ENCODE measurements around the gene TDRD15. TPM values are rescaled to one million over a fixed set of nuclear protein-coding genes. Genes with fewer than 3 reads are reported as not detected.
"Not testable (repeated sequence)": the region's sequence is repeated elsewhere in the genome, so short reads cannot be mapped to it uniquely, and the experiment has no call there.

TDRD15 gene
- total RNA-seq: under 1 TPM; 0.07 to 0.14 TPM

- peaks cover 0 to 2% of the 10 kb centered on the region in 2 donors for H3K27me3 Mint-ChIP-seq
- DNase-seq (ENCODE audit: low spot score): no peak
- no peaks in the 10 kb centered on the region for H3K36me3 Mint-ChIP-seq
- ATAC-seq: peak in 1 of 2 donors; percentile 71
- no peak within 1 kb of the TSS for H3K4me3 Mint-ChIP-seq
- no peak within 1 kb of the TSS for H3K27ac Mint-ChIP-seq
- peaks cover 0 to 5% of the 10 kb centered on the region in 2 donors for H3K4me1 Mint-ChIP-seq (ENCODE audit: low read depth in 2 of 2)
- H3K9me3 Mint-ChIP-seq: peaks cover 4% of the 10 kb centered on the region
These were observed at the start of gene TDRD15 for GRCh38 chr2:21123473-21124393. Gene TDRD15, plus strand, starts transcription at chr2:21123968. Its CDS starts 13,500 bp downstream, at chr2:21137468.

DNA sequence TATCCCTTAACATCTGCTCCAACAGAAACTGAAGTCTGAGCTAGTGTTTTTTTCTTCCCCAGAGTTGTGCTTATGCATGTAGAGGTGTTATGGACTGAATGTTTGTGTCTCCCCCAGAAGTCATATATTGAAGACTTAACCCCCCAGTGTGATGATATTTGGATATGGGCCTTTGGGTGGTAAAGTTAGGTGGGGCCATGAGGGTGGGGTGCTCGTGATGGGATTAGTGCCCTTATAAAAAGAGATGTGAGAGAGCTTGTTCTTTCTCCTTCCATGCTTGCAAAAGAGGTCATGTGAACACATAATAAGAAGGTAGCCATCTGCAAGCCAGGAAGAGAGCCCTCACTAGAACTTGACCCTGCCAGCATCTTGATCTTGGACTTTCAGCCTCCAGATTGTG lies 45.5 kb upstream of the TDRD15 start:
- Mint-ChIP-seq H3K27me3 (peaks cover 0 to 2% of the 10 kb centered on the region in 2 donors), H3K4me3 (no peak overlapping the region), H3K36me3 (no peaks in the 10 kb centered on the region), H3K4me1 (ENCODE audit: low read depth in 2 of 2) (no peaks in the 10 kb centered on the region), H3K9me3 (no peaks in the 10 kb centered on the region), H3K27ac (no peak overlapping the region)
- ATAC-seq (no peak), DNase-seq (ENCODE audit: low spot score) (no peak)

DNA sequence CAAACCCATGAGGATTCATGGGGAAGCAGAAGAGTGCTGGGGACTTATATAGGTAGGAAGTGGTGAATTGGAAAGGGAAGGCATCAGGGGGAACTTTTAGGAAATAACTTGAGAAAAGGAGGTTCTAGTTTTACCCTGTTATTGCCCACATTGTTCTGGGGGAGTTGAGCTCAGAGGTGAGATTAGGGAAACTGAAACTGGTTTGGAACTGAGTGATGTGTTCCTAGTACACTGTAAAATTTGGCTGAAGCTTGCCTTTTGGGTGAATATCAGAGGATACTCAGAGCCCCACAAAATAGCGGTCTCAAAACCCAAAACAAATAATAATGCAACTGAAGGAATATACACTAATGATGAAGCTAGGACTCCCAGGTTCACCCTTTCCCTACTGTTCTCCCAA lies 40.3 kb upstream of the TDRD15 start:
- H3K27me3 Mint-ChIP-seq: peaks cover 0 to 2% of the 10 kb centered on the region in 2 donors
- no peaks in the 10 kb centered on the region for H3K4me1 Mint-ChIP-seq (ENCODE audit: low read depth in 2 of 2)
- no peaks in the 10 kb centered on the region for H3K9me3 Mint-ChIP-seq
- H3K36me3 Mint-ChIP-seq: no peaks in the 10 kb centered on the region
- H3K27ac Mint-ChIP-seq: no peak overlapping the region
- no peak overlapping the region for H3K4me3 Mint-ChIP-seq
- DNase-seq (ENCODE audit: low spot score): no peak
- no peak for ATAC-seq

DNA sequence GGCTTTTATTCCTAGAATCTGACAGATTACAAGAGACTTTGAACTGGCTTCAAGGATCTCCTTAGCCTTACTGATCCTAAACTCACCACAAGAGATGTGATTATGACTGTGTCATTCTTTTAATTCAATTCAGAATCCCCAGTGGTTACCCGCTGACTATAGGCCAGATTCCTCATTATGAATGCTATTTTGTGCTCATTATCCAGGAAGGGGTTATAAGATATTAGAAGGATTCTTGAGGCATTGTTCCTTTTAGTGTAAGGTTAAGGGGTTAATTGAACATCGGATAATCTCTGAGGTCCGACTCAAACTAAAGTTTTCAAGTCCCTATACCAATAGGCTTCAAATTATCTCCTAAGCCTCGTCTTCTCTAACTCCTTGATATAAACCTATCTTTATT lies 39.4 kb upstream of the TDRD15 start:
- DNase-seq (ENCODE audit: low spot score): no peak
- Mint-ChIP-seq H3K9me3 (no peaks in the 10 kb centered on the region), H3K27ac (no peak overlapping the region), H3K36me3 (no peaks in the 10 kb centered on the region), H3K4me1 (ENCODE audit: low read depth in 2 of 2) (no peaks in the 10 kb centered on the region), H3K27me3 (peaks cover 0 to 2% of the 10 kb centered on the region in 2 donors), H3K4me3 (no peak overlapping the region)
- ATAC-seq: no peak

DNA sequence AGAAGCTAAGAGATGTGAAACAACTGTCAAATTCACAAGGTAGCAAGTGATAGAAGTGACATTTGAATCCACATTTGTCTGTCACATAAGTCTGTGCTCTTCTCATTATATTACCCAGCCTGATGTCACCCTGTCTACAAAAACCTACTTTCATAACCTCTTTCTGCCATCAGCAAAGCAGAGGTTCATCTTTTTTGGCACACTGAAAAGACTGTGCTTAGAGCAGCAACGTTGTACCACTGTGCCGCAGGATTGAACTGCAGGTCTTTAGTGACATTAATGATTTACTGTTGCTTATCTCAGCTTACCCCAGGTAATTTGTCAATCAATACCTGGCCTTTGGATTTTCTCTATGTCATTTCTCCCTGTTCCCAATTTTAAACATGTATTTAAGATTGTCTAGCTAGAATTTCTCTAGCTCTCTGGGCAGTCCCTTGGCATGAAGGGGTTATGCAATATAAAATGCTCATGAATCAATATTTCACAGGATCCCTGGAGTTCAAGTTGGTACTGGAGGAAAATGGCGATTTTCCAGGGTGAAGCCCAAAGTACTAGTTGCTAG lies 31.4 kb upstream of the TDRD15 start:
- no peak overlapping the region for H3K27ac Mint-ChIP-seq
- no peak overlapping the region for H3K4me3 Mint-ChIP-seq
- DNase-seq (ENCODE audit: low spot score) (no peak), ATAC-seq (no peak)
- no peaks in the 10 kb centered on the region for H3K36me3 Mint-ChIP-seq
- no peaks in the 10 kb centered on the region for H3K4me1 Mint-ChIP-seq (ENCODE audit: low read depth in 2 of 2)
- no peaks in the 10 kb centered on the region for H3K9me3 Mint-ChIP-seq
- H3K27me3 Mint-ChIP-seq: peaks cover 0 to 3% of the 10 kb centered on the region in 2 donors

GRCh38 chr2:21095178-21095577 lies 28.6 kb upstream of the TDRD15 start:
- Mint-ChIP-seq H3K27ac (no peak overlapping the region), H3K9me3 (no peaks in the 10 kb centered on the region), H3K4me3 (no peak overlapping the region), H3K4me1 (ENCODE audit: low read depth in 2 of 2) (no peaks in the 10 kb centered on the region), H3K36me3 (no peaks in the 10 kb centered on the region), H3K27me3 (peaks cover 0 to 6% of the 10 kb centered on the region in 2 donors)
- DNase-seq (ENCODE audit: low spot score) (no peak), ATAC-seq (no peak)

GRCh38 chr2:21095714-21096113 lies 28.1 kb upstream of the TDRD15 start:
- no peaks in the 10 kb centered on the region for H3K4me1 Mint-ChIP-seq (ENCODE audit: low read depth in 2 of 2)

GRCh38 chr2:21096458-21096857 lies 27.3 kb upstream of the TDRD15 start:
- peaks cover 0 to 8% of the 10 kb centered on the region in 2 donors for H3K27me3 Mint-ChIP-seq
- ATAC-seq (no peak), DNase-seq (ENCODE audit: low spot score) (no peak)
- no peak overlapping the region for H3K27ac Mint-ChIP-seq
- H3K4me3 Mint-ChIP-seq: no peak overlapping the region
- H3K36me3 Mint-ChIP-seq: no peaks in the 10 kb centered on the region
- H3K4me1 Mint-ChIP-seq (ENCODE audit: low read depth in 2 of 2): no peaks in the 10 kb centered on the region
- no peaks in the 10 kb centered on the region for H3K9me3 Mint-ChIP-seq

More at GRCh38 chr2:21095714-21096113, 28.1 kb upstream of the TDRD15 start:
- H3K36me3 Mint-ChIP-seq: no peaks in the 10 kb centered on the region
- peaks cover 0 to 8% of the 10 kb centered on the region in 2 donors for H3K27me3 Mint-ChIP-seq
- H3K4me3 Mint-ChIP-seq: no peak overlapping the region
- ATAC-seq (no peak), DNase-seq (ENCODE audit: low spot score) (no peak)
- H3K9me3 Mint-ChIP-seq: no peaks in the 10 kb centered on the region
- no peak overlapping the region for H3K27ac Mint-ChIP-seq

- H3K4me1 Mint-ChIP-seq (ENCODE audit: low read depth in 2 of 2): no peaks in the 10 kb centered on the region
- no peak overlapping the region for H3K4me3 Mint-ChIP-seq
- ATAC-seq (no peak), DNase-seq (ENCODE audit: low spot score) (no peak)
- H3K27me3 Mint-ChIP-seq: peaks cover 0 to 8% of the 10 kb centered on the region in 2 donors
- no peaks in the 10 kb centered on the region for H3K9me3 Mint-ChIP-seq
- H3K27ac Mint-ChIP-seq: no peak overlapping the region
- no peaks in the 10 kb centered on the region for H3K36me3 Mint-ChIP-seq
These were observed 26.4 kb upstream of the TDRD15 start for GRCh38 chr2:21097331-21097730.

- H3K27me3 Mint-ChIP-seq: peaks cover 0 to 8% of the 10 kb centered on the region in 2 donors
- no peak overlapping the region for H3K4me3 Mint-ChIP-seq
- H3K9me3 Mint-ChIP-seq: no peaks in the 10 kb centered on the region
- ATAC-seq (no peak), DNase-seq (ENCODE audit: low spot score) (no peak)
- no peaks in the 10 kb centered on the region for H3K36me3 Mint-ChIP-seq
- no peak overlapping the region for H3K27ac Mint-ChIP-seq
- H3K4me1 Mint-ChIP-seq (ENCODE audit: low read depth in 2 of 2): no peaks in the 10 kb centered on the region
These were observed 25.5 kb upstream of the TDRD15 start for GRCh38 chr2:21098294-21098693.

DNA sequence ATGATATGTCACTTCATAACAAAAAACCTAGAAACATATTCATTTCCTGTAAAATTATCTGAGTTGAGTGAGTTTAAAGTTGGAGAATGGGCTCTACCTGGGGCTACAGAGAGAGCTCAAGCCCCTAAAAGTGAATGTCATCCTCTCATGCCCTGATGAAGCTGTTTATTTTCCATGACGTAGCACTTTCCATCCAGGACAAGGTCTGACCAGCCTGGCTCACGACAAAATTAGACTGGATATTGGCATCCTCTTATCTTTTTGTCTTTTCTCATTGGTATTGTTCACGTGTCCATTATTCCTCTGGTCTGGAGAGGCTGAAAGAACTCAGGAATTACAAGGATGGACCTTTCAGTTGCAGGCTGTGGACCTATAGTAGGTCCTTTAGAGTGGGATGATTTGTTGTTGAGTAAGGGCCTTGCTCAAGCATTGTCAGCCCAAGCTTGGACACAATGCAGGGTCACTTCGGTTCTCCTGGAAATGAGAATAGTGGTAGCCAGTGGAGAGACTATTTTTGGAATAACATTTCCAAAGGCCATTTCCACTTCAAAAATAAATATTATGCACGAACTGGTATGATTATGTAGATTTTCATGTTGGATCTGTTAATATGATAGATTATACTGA lies 24.4 kb upstream of the TDRD15 start:
- Mint-ChIP-seq H3K36me3 (no peaks in the 10 kb centered on the region), H3K27me3 (peaks cover 0 to 8% of the 10 kb centered on the region in 2 donors), H3K27ac (no peak overlapping the region), H3K9me3 (no peaks in the 10 kb centered on the region), H3K4me1 (ENCODE audit: low read depth in 2 of 2) (peaks cover 0 to 2% of the 10 kb centered on the region in 2 donors), H3K4me3 (no peak overlapping the region)
- no peak for ATAC-seq
- no peak for DNase-seq (ENCODE audit: low spot score)

DNA sequence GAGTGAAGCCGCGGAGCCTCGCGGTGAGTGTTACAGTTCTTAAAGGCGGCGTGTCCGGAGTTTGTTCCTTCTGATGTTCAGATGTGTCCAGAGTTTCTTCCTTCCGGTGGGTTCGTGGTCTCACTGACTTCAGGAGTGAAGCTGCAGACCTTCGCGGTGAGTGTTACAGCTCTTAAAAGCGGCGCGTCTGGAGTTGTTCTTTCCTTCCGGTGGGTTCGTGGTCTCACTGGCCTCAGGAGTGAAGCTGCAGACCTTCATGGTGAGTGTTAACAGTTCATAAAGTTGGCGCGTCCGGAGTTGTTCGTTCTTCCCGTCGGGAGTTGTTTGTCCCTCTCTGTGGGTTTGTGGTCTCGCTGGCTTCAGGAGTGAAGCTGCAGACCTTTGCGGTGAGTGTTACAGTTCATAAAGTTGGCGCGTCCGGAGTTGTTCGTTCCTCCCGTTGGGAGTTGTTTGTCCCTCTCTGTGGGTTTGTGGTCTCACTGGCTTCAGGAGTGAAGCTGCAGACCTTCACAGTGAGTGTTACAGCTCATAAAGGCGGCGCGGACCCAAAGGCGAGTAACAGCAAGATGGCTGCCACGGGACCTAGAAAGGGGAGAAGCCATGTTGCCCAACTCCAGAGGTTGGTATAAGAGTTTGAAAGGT lies 22.1 kb upstream of the TDRD15 start:
- not testable (repeated sequence) for ATAC-seq; H3K36me3 Mint-ChIP-seq; H3K27me3 Mint-ChIP-seq; H3K27ac Mint-ChIP-seq; DNase-seq (ENCODE audit: low spot score); H3K9me3 Mint-ChIP-seq; H3K4me3 Mint-ChIP-seq; H3K4me1 Mint-ChIP-seq (ENCODE audit: low read depth in 2 of 2)

DNA sequence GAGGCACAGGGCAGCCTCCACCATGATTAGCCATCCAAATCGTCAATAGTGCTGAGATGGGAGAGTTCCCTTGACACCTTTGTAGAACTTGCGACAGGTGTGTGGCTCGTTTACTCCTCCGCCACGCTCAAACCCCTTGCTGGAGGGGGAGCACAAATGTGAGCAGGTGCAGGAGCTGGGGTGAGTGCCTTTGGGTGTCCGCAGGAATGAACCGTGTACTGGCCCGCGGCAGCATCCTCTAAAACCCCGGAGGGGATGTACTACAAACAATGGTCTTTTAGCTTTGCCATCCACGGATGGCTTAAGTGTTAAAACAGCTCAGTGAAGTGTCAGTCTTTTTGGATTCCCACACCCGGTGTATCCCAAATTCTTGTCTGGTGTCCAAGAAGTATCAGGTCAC lies 21.4 kb upstream of the TDRD15 start:
- ATAC-seq (no peak), DNase-seq (ENCODE audit: low spot score) (no peak)
- Mint-ChIP-seq H3K36me3 (no peaks in the 10 kb centered on the region), H3K9me3 (no peaks in the 10 kb centered on the region), H3K4me1 (ENCODE audit: low read depth in 2 of 2) (peaks cover 0 to 2% of the 10 kb centered on the region in 2 donors), H3K27me3 (peaks cover 0 to 5% of the 10 kb centered on the region in 2 donors), H3K27ac (no peak overlapping the region), H3K4me3 (no peak overlapping the region)
